Vagina (tissue), 2 donors: Measurements from ENCODE around the gene GPR137B. TPM values are rescaled to one million over a fixed set of nuclear protein-coding genes. Genes with fewer than 3 reads are reported as not detected.

Experiments
- DNase-seq, 2 donors: peaks; one replicate each; pipeline ENCODE4 v3.0.0-alpha.2; 2017; ENCODE audit errors: extremely low spot score in 2 of 2
- H3K27ac ChIP-seq: fragments of 200-600 bp; sonication (generic); one replicate; pipeline ENCODE4 v1.5.1; 2019
- H3K27me3 ChIP-seq: fragments of 200-600 bp; sonication (generic); one replicate; pipeline ENCODE4 v1.5.1; 2019
- H3K36me3 ChIP-seq, 2 donors: fragments of 200-600 bp; sonication (generic); one replicate each; pipeline ENCODE4 v1.5.1; 2017 to 2019
- H3K4me1 ChIP-seq: fragments of 200-600 bp; sonication (generic); one replicate; pipeline ENCODE4 v1.5.1; 2019
- H3K4me3 ChIP-seq, 2 donors: fragments of 200-600 bp; sonication (generic); 1 replicate in 1 of 2; 2 replicates in 1 of 2; pipeline ENCODE4 v1.5.1; 2016 to 2019
- H3K9me3 ChIP-seq: fragments of 200-600 bp; sonication (generic); one replicate; pipeline ENCODE4 v1.5.1; 2019
- POLR2A ChIP-seq, 2 donors: fragments of 450-650 bp; IDR thresholded peaks; one replicate each; pipeline ENCODE4 v1.6.1; 2017; ENCODE audit warnings: antibody characterized with exemption in 2 of 2, mild to moderate bottlenecking in 2 of 2, moderate library complexity in 2 of 2
- POLR2AphosphoS5 ChIP-seq, 2 donors: sonication (generic); formaldehyde crosslinking; IDR thresholded peaks; one replicate each; pipeline ENCODE4 v1.9.0; 2017; ENCODE audit warnings: antibody characterized with exemption in 2 of 2, mild to moderate bottlenecking in 2 of 2, low read depth in 1 of 2; ENCODE audit not compliant: insufficient read depth in 1 of 2
- intact Hi-C: fragments of 100-400 bp; cut with DNase I; formaldehyde crosslinking; loops from one replicate; pipeline ENCODE4 v1.15.1; 2023
- total RNA-seq: library from RNA; depleted of rRNA; stranded (reverse); fragments of >200 nt; gene quantifications from one replicate; pipeline ENCODE4 v1.2.3, GENCODE V29; 2016
- TF ChIP-seq, protein P1 (sequence below), 3 experiments: fragments of 450-650 bp in 2 of 3; fragments of 200-600 bp in 1 of 3; sonication (generic) in 1 of 3; IDR thresholded peaks; one replicate each; pipeline ENCODE4 v1.5.1; 2017 to 2019; ENCODE audit warnings: antibody characterized with exemption in 3 of 3, mild to moderate bottlenecking in 2 of 3, moderate library complexity in 2 of 3

The GPR137B gene
- total RNA-seq, 1 donor from 2014 or later: 38.8 TPM

- TF ChIP-seq, protein P1, sequence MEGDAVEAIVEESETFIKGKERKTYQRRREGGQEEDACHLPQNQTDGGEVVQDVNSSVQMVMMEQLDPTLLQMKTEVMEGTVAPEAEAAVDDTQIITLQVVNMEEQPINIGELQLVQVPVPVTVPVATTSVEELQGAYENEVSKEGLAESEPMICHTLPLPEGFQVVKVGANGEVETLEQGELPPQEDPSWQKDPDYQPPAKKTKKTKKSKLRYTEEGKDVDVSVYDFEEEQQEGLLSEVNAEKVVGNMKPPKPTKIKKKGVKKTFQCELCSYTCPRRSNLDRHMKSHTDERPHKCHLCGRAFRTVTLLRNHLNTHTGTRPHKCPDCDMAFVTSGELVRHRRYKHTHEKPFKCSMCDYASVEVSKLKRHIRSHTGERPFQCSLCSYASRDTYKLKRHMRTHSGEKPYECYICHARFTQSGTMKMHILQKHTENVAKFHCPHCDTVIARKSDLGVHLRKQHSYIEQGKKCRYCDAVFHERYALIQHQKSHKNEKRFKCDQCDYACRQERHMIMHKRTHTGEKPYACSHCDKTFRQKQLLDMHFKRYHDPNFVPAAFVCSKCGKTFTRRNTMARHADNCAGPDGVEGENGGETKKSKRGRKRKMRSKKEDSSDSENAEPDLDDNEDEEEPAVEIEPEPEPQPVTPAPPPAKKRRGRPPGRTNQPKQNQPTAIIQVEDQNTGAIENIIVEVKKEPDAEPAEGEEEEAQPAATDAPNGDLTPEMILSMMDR (IDR thresholded peaks at IDR 0.05): no peak
- peak in 1 of 2 donors; percentile 63 for TF ChIP-seq POLR2AphosphoS5 (IDR thresholded peaks at IDR 0.05; ENCODE audit: insufficient read depth in 1 of 2, low read depth in 1 of 2)
- TF ChIP-seq POLR2A (IDR thresholded peaks at IDR 0.05): no peak
- intact Hi-C loops: no loop called here
- no peak for DNase-seq
Measured at GRCh38 chr1:236141447-236142252, 689 bp upstream of the GPR137B start.

DNA sequence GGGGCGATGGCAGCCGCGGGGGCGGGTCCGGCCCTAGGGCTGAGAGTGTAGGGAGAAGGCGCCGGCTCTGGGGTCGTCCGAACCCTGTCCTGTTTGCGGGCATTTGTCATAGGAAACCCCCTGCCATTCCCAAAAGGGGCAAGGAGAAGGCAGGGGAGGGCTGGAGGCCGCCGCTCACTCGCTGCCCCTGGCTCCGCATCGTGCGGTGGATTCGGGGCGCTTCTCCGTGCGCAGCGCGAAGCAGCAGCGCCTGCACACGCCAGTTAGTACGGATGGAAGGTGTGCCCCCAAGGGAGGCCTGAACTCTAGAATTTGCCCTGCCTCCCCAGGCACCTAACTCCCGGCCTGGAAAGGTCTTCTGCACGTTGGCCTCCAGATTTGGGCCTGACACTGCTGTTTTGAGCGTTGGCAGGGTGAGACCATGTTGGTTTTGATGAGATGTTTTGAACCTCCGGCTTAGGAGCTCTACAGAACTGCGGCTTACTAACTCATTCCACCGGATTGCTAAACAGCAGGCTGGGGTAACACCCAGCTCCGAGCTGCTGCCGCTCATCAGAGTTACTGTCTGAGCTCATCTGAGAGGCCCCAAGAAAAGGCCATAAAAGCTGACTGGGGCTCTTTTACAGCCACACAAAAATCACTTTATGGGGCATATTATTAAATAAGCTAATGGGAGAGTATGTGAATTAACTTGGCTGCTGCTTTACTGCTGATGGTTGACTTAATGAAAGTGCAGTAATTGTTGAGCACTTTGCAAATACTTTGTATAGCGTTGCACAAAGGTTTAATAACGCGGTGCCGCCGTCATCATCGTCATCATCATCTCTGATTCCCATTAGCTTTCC is 987 bp downstream of the GPR137B start:
- Histone ChIP-seq H3K27me3 (no peaks in the 10 kb centered on the region), H3K4me3 (peak overlapping the region; percentile 64 to 92), H3K9me3 (no peaks in the 10 kb centered on the region), H3K4me1 (peaks cover 64% of the 10 kb centered on the region), H3K36me3 (peaks cover 0 to 4% of the 10 kb centered on the region in 2 donors), H3K27ac (peak overlapping the region; percentile 81)
- intact Hi-C loops: no loop called here
- no peak for DNase-seq
- TF ChIP-seq POLR2A (IDR thresholded peaks at IDR 0.05) (no peak), POLR2AphosphoS5 (IDR thresholded peaks at IDR 0.05; ENCODE audit: insufficient read depth in 1 of 2, low read depth in 1 of 2) (no peak)
- TF ChIP-seq, protein P1 (IDR thresholded peaks at IDR 0.05): no peak

More at GRCh38 chr1:236141447-236142252, 689 bp upstream of the GPR137B start:
- peaks cover 52% of the 10 kb centered on the region for H3K4me1 ChIP-seq
- H3K27me3 ChIP-seq: no peaks in the 10 kb centered on the region
- peak overlapping the region; percentile 64 to 92 for H3K4me3 ChIP-seq
- H3K9me3 ChIP-seq: no peaks in the 10 kb centered on the region
- H3K27ac ChIP-seq: peak overlapping the region; percentile 83
- H3K36me3 ChIP-seq: peaks cover 0 to 4% of the 10 kb centered on the region in 2 donors

GRCh38 chr1:236144033-236144432 is 1.7 kb downstream of the GPR137B start:
- intact Hi-C loops: no loop called here
- H3K27ac ChIP-seq: no peak overlapping the region
- H3K4me1 ChIP-seq: peaks cover 71% of the 10 kb centered on the region
- H3K4me3 ChIP-seq: peak overlapping the region; percentile 15 to 64
- DNase-seq: no peak
- H3K27me3 ChIP-seq: no peaks in the 10 kb centered on the region
- H3K36me3 ChIP-seq: peaks cover 0 to 4% of the 10 kb centered on the region in 2 donors
- TF ChIP-seq POLR2AphosphoS5 (IDR thresholded peaks at IDR 0.05; ENCODE audit: insufficient read depth in 1 of 2, low read depth in 1 of 2) (no peak), POLR2A (IDR thresholded peaks at IDR 0.05) (no peak)
- TF ChIP-seq, protein P1 (IDR thresholded peaks at IDR 0.05): no peak
- H3K9me3 ChIP-seq: no peaks in the 10 kb centered on the region

DNA sequence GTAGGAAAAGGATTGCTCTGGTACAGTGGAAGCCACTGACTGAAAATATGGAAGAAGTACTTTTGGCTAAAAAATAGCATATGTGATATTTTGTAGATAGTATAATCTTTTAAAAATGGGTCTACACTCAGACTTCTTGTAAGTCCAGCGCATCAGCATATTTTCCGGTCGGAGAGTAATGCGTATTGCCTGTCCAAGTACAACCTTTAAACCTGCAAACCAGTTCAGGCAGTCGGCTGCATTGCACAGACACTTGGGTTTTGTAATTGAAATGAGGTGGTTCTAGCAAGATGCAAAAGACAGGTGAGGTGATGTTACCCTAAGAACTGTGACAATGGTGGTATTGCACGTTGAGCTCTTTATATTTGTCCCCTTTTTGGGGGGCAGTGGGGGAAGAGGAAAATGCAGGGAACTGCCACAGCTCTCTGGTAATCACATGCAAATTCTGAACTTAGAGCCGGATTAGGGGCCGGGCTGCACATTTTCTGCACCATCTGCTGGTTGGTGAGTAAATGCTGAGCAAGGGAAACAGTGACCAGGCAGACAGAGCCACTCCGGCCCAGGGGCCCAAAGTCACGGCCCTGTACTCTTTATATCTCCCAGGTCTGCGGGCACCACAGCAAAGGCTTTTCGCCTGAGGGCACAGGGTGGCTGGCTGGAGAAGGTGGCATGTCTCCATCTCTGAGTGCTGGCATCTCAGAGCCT is 2.3 kb downstream of the GPR137B start:
- H3K27me3 ChIP-seq: no peaks in the 10 kb centered on the region
- peaks cover 0 to 4% of the 10 kb centered on the region in 2 donors for H3K36me3 ChIP-seq
- no peak for DNase-seq
- intact Hi-C loops: no loop called here
- no peak overlapping the region for H3K27ac ChIP-seq
- H3K4me1 ChIP-seq: peaks cover 77% of the 10 kb centered on the region
- TF ChIP-seq, protein P1 (IDR thresholded peaks at IDR 0.05): no peak
- no peak for TF ChIP-seq POLR2A (IDR thresholded peaks at IDR 0.05)
- no peaks in the 10 kb centered on the region for H3K9me3 ChIP-seq
- H3K4me3 ChIP-seq: peak overlapping the region; percentile 15 to 64
